SIG-M5 (cell line): Measurements from ENCODE around the gene MTFP1.
"Not testable (repeated sequence)": the region's sequence is repeated elsewhere in the genome, so short reads cannot be mapped to it uniquely, and the experiment has no call there.

ENCODE experiments used
- DNase-seq: peaks from one replicate; lab custom pipeline; 2025; lab: John Stamatoyannopoulos, UW

MTFP1 gene

DNA sequence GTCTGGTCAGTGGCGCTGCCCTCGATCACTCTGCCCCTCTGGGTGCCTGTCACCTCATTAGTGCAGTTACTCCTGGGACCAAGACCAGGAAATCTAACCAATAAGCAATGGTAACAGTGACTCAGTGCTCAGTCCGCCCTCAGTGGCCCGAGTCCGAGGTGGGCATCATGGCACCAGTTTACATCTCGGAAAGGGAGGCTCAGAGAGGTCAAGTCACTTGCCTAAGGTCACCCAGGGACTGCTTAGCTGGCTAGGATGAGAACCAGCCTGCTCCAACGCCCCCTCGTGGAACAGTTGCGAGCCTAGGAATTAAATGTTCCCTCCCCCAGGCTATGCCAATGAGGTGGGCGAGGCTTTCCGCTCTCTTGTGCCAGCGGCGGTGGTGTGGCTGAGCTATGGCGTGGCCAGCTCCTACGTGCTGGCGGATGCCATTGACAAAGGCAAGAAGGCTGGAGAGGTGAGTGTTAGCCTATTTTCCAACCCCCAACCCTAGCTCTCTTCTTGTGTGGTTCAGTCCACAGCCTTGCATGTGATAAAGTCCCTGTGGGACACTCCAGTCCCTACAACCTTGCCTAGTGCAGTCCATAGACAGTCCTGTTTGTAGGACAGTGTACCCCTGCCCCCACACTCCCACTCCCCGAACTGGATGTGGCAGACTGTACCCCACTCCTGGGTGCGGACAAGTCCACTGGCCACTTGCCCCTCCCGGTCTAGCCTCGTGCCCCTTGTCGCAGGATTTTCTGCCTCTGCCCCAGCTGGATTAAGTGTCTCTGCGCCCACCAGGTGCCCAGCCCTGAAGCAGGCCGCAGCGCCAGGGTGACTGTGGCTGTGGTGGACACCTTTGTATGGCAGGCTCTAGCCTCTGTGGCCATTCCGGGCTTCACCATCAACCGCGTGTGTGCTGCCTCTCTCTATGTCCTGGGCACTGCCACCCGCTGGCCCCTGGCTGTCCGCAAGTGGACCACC is 1.1 kb downstream of the MTFP1 start:
- DNase-seq, result no peak

GRCh38 chr22:30427871-30428270 is 2.3 kb downstream of the MTFP1 start:
- no peak for DNase-seq

- no peak for DNase-seq
These were observed 4.3 kb downstream of the MTFP1 start for GRCh38 chr22:30429887-30430286.

DNA sequence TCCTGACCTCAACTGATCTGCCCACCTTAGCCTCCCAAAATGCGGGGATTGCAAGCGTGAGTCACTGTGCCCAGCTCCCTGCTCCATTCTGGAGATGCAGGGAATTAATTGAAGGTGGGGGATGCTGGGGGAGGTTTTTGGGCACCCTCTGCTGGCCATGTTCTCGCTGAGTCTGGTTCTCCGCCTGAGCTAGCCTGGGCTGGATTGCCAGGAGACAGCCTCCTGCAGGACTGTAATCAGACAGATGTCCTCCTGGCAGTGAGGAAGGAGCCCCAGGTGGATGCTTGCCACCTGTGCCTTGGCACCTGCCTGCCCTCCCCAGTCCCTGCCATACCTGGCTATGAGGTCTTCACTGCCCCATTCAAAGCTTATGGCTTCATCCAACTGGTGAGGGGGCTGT is 5.4 kb downstream of the MTFP1 start:
- DNase-seq, result no peak

GRCh38 chr22:30432096-30432495 is 6.5 kb downstream of the MTFP1 start:
- no peak for DNase-seq

- no peak for DNase-seq
These were observed 7.0 kb downstream of the MTFP1 start for GRCh38 chr22:30432520-30432919.

- DNase-seq, result no peak
These were observed 7.7 kb downstream of the MTFP1 start for GRCh38 chr22:30433227-30433626.

- no peak for DNase-seq
These were observed 8.2 kb downstream of the MTFP1 start for GRCh38 chr22:30433773-30434172.

DNA sequence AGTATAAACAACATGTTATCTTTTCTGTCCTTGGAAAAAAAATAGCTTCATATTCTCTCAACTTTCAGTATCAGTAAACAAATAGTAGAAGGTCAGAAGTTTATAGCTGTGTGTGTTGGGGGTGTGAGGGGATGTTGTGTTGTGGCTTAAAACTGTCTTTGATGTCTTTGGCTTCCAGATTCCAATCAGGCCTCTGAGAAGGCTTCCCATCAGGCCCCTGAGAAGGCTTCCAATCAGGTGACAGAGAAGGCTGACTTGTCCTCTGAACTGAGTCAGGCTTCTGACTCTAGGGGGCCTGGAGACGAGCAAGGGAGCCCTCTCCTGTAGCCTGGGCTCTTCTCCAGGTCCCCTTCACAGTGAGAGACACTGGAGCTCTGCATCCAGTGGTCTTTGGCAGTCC is 9.3 kb downstream of the MTFP1 start:
- no peak for DNase-seq

- DNase-seq, result no peak
These were observed 10.1 kb downstream of the MTFP1 start for GRCh38 chr22:30435674-30436126.

- DNase-seq, result no peak
These were observed 10.6 kb downstream of the MTFP1 start for GRCh38 chr22:30436196-30436595.

- no peak for DNase-seq
These were observed 13.0 kb downstream of the MTFP1 start for GRCh38 chr22:30438559-30438958.

GRCh38 chr22:30439226-30439625 is 13.7 kb downstream of the MTFP1 start:
- no peak for DNase-seq

- DNase-seq, result no peak
These were observed 14.3 kb downstream of the MTFP1 start for GRCh38 chr22:30439836-30440235.

DNA sequence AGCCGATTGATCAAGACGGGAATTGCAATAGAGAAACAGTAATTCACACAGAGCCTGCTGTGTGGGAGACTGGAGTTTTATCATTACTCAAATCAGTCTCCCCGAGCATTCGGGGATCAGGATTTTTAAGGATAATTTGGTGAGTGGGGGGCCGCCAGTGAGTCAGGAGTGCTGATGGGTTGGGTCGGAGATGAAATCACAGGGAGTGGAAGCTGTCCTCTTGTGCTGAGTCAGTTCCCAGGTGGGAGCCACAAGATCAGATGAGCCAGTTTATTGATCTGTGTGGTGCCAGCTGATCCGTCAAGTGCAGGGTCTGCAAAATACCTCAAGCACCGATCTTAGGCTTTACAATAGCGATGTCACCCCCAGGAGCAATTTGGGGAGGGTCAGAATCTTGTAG is 15.5 kb downstream of the MTFP1 start:
- no peak for DNase-seq

GRCh38 chr22:30444632-30445437 is 19.3 kb downstream of the MTFP1 start:
- DNase-seq, result no peak

GRCh38 chr22:30445438-30446145 is 20.0 kb downstream of the MTFP1 start:
- no peak for DNase-seq

- DNase-seq, result no peak
These were observed 22.1 kb downstream of the MTFP1 start for GRCh38 chr22:30447656-30448055.

DNA sequence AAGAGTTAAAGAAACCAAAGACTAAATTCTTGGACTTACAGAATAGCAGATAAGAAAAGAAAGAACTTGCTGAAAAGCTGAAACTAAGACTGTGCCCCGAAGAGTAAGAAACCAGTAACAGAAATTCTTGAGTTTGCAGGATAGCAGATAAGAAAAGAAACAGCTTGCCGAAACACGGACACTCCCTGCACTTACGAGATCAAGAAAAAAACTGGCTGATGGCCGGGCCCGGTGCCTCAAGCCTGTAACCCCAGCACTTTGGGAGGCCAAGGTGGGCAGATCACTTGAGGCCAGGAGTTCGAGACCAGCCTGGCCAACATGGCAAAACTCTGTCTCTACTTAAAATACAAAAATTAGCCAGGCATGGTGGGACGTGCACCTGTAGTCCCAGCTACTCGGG is 25.9 kb downstream of the MTFP1 start:
- DNase-seq, result not testable (repeated sequence)

DNA sequence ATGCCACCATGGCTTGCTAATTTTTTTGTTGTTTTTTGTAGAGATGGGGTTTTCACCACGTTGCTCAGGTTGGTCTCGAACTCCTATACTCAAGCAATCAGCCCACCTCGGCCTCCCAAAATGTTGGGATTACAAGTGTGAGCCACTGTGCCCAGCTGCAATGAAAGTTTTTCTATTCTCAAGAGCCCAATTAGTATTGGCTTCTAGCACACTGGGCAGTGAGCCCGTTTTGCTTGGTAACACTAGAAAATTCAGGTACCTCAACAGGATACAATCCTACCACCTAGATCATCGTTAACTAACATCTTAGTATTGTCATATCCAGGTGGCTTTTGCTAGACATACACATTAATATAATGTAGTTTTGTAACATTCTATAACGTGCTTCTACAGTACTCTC is 27.3 kb downstream of the MTFP1 start:
- no peak for DNase-seq

GRCh38 chr22:30453731-30454510 is 28.4 kb downstream of the MTFP1 start:
- no peak for DNase-seq
